Suprapubic skin (tissue), 4 donors: ENCODE results near the gene DEFB113. TPM values are rescaled to one million over a fixed set of nuclear protein-coding genes. Genes with fewer than 3 reads are reported as not detected.

Experiments used
- DNase-seq, 2 donors: peaks; one replicate each; pipeline ENCODE4 v3.0.0-alpha.2; 2019; ENCODE audit warnings: low spot score in 2 of 2
- H3K27ac ChIP-seq: fragments of 200-600 bp; sonication (generic); one replicate; pipeline ENCODE4 v1.5.1; 2019
- H3K27me3 ChIP-seq: fragments of 200-600 bp; sonication (generic); one replicate; pipeline ENCODE4 v1.5.1; 2019
- H3K36me3 ChIP-seq: fragments of 200-600 bp; sonication (generic); one replicate; pipeline ENCODE4 v1.5.1; 2019
- H3K4me1 ChIP-seq: fragments of 200-600 bp; sonication (generic); one replicate; pipeline ENCODE4 v1.5.1; 2019
- H3K4me3 ChIP-seq: fragments of 200-600 bp; sonication (generic); one replicate; pipeline ENCODE4 v1.5.1; 2019; ENCODE audit warnings: mild to moderate bottlenecking
- H3K9me3 ChIP-seq: fragments of 200-600 bp; sonication (generic); one replicate; pipeline ENCODE4 v1.5.1; 2019
- EP300 ChIP-seq: sonication (generic); formaldehyde crosslinking; IDR thresholded peaks from one replicate; pipeline ENCODE4 v1.6.1; 2017; ENCODE audit warnings: antibody characterized with exemption
- POLR2A ChIP-seq, 2 donors: fragments of 450-650 bp; IDR thresholded peaks; one replicate each; pipeline ENCODE4 v1.6.1; 2017; ENCODE audit warnings: antibody characterized with exemption in 2 of 2, mild to moderate bottlenecking in 2 of 2, moderate library complexity in 2 of 2
- POLR2AphosphoS5 ChIP-seq, 3 donors: sonication (generic); formaldehyde crosslinking; IDR thresholded peaks; one replicate each; pipeline ENCODE4 v1.6.1; 2017; ENCODE audit warnings: antibody characterized with exemption in 3 of 3
- WGBS: methylation state at CpG from one replicate; pipeline ENCODE4 v1.1.5; 2018; 5-methylcytosine and 5-hydroxymethylcytosine counted together
- total RNA-seq, 4 donors: library from RNA; depleted of rRNA; stranded (reverse); fragments of >200 nt; gene quantifications; one replicate each; pipeline ENCODE4 v1.1.0, GENCODE V29; 2016
- TF ChIP-seq, protein P1 (sequence below), 2 donors: fragments of 200-600 bp in 1 of 2; fragments of 450-650 bp in 1 of 2; sonication (generic) in 1 of 2; IDR thresholded peaks; one replicate each; pipeline ENCODE4 v1.5.1; 2016 to 2019; ENCODE audit warnings: antibody characterized with exemption in 2 of 2, mild to moderate bottlenecking in 1 of 2, moderate library complexity in 1 of 2

The DEFB113 gene
- not detected for total RNA-seq

- Histone ChIP-seq H3K27ac (no peak within 1 kb of the TSS), H3K36me3 (no peaks in the 10 kb centered on the region), H3K27me3 (no peaks in the 10 kb centered on the region), H3K4me1 (no peaks in the 10 kb centered on the region), H3K9me3 (no peaks in the 10 kb centered on the region), H3K4me3 (no peak within 1 kb of the TSS)
- 26% methylated on average over 2 of the region's 2 CpGs for WGBS
- no peak for TF ChIP-seq POLR2A (IDR thresholded peaks at IDR 0.05)
- no peak for TF ChIP-seq EP300
- TF ChIP-seq, protein P1, sequence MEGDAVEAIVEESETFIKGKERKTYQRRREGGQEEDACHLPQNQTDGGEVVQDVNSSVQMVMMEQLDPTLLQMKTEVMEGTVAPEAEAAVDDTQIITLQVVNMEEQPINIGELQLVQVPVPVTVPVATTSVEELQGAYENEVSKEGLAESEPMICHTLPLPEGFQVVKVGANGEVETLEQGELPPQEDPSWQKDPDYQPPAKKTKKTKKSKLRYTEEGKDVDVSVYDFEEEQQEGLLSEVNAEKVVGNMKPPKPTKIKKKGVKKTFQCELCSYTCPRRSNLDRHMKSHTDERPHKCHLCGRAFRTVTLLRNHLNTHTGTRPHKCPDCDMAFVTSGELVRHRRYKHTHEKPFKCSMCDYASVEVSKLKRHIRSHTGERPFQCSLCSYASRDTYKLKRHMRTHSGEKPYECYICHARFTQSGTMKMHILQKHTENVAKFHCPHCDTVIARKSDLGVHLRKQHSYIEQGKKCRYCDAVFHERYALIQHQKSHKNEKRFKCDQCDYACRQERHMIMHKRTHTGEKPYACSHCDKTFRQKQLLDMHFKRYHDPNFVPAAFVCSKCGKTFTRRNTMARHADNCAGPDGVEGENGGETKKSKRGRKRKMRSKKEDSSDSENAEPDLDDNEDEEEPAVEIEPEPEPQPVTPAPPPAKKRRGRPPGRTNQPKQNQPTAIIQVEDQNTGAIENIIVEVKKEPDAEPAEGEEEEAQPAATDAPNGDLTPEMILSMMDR (IDR thresholded peaks at IDR 0.05), result no peak
- TF ChIP-seq POLR2AphosphoS5 (IDR thresholded peaks at IDR 0.05), result no peak
- no peak for DNase-seq
Measured at GRCh38 chr6:49969605-49970004, at the start of gene DEFB113. Gene DEFB113, minus strand, starts transcription at chr6:49969625. Its CDS starts 0 bp downstream, at chr6:49969625.

DNA sequence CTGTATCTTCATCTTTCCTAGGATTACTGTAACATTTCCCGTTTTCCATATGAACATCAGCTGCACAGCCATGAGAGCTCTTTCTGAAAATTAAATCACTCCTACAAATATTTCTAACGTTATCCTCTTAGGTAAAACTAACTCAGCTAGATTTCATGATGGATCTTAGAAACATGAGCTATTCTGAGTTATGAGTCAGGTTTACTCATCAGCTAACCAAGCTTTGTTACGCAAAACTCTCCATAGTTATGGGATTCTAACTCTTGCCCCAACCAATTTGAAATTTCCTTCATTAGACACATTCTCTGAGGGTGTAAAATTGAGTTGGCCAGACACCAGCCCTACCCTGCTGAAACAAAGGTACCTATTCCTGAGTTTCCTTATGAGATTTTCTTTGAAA lies 38.4 kb upstream of the DEFB113 start:
- Histone ChIP-seq H3K27ac (no peak overlapping the region), H3K36me3 (no peaks in the 10 kb centered on the region), H3K9me3 (no peaks in the 10 kb centered on the region), H3K27me3 (no peaks in the 10 kb centered on the region), H3K4me1 (no peaks in the 10 kb centered on the region), H3K4me3 (no peak overlapping the region)
- no peak for DNase-seq
- 71% methylated on average over 3 of the region's 3 CpGs for WGBS
- TF ChIP-seq POLR2AphosphoS5 (IDR thresholded peaks at IDR 0.05), result no peak
- no peak for TF ChIP-seq EP300
- TF ChIP-seq POLR2A (IDR thresholded peaks at IDR 0.05), result no peak

DNA sequence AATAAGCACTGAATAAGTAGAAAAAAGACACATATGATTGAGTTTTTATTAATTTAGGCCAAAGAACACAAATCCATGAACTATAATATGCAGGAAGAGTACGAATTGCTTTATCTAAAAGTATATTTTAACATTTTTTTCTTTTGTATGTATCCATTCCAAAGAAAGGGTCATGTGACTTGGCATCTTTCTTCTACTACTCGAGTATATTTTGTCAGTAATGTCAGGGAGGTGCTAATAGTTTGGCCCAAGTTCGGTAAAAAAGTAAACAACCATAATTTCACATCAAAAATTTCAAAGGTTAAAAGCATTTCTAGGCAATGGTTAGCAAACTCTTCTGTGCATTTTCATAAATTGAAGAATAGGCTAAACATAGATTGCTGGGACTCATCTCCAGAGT lies 33.7 kb upstream of the DEFB113 start:
- no peak for DNase-seq
- H3K4me3 ChIP-seq, result no peak overlapping the region
- H3K4me1 ChIP-seq, result no peaks in the 10 kb centered on the region
- 58% methylated on average over 3 of the region's 3 CpGs for WGBS
- no peaks in the 10 kb centered on the region for H3K27me3 ChIP-seq
- TF ChIP-seq POLR2A (IDR thresholded peaks at IDR 0.05) (no peak), POLR2AphosphoS5 (IDR thresholded peaks at IDR 0.05) (no peak), EP300 (no peak)
- TF ChIP-seq, protein P1 (IDR thresholded peaks at IDR 0.05), result no peak
- no peaks in the 10 kb centered on the region for H3K9me3 ChIP-seq
- no peaks in the 10 kb centered on the region for H3K36me3 ChIP-seq
- no peak overlapping the region for H3K27ac ChIP-seq

- TF ChIP-seq EP300, result no peak
- no peak for TF ChIP-seq POLR2A (IDR thresholded peaks at IDR 0.05)
- no peak for TF ChIP-seq POLR2AphosphoS5 (IDR thresholded peaks at IDR 0.05)
- H3K27me3 ChIP-seq, result no peaks in the 10 kb centered on the region
- no peak for DNase-seq
- no peaks in the 10 kb centered on the region for H3K9me3 ChIP-seq
- H3K4me3 ChIP-seq, result no peak overlapping the region
- no peaks in the 10 kb centered on the region for H3K4me1 ChIP-seq
- no peak overlapping the region for H3K27ac ChIP-seq
- no peaks in the 10 kb centered on the region for H3K36me3 ChIP-seq
Measured at GRCh38 chr6:49995278-49995677, 25.9 kb upstream of the DEFB113 start.

- DNase-seq, result no peak
- no peak overlapping the region for H3K4me3 ChIP-seq
- no peaks in the 10 kb centered on the region for H3K9me3 ChIP-seq
- no CpG with 5 or more reads among the region's 2 CpGs for WGBS
- H3K36me3 ChIP-seq, result no peaks in the 10 kb centered on the region
- no peaks in the 10 kb centered on the region for H3K4me1 ChIP-seq
- H3K27me3 ChIP-seq, result no peaks in the 10 kb centered on the region
- H3K27ac ChIP-seq, result no peak overlapping the region
- TF ChIP-seq, protein P1 (IDR thresholded peaks at IDR 0.05), result no peak
- TF ChIP-seq EP300 (no peak), POLR2AphosphoS5 (IDR thresholded peaks at IDR 0.05) (no peak), POLR2A (IDR thresholded peaks at IDR 0.05) (no peak)
Measured at GRCh38 chr6:49988900-49989299, 19.5 kb upstream of the DEFB113 start.

- Histone ChIP-seq H3K9me3 (no peaks in the 10 kb centered on the region), H3K36me3 (no peaks in the 10 kb centered on the region), H3K4me3 (no peak overlapping the region), H3K4me1 (no peaks in the 10 kb centered on the region), H3K27me3 (no peaks in the 10 kb centered on the region), H3K27ac (no peak overlapping the region)
- no peak for DNase-seq
- TF ChIP-seq EP300 (no peak), POLR2A (IDR thresholded peaks at IDR 0.05) (no peak), POLR2AphosphoS5 (IDR thresholded peaks at IDR 0.05) (no peak)
- TF ChIP-seq, protein P1 (IDR thresholded peaks at IDR 0.05), result no peak
- WGBS, result 100% methylated on average over 2 of the region's 2 CpGs
Measured at GRCh38 chr6:49987749-49988148, 18.3 kb upstream of the DEFB113 start.
